GM21390 (cell line): ENCODE results near the gene IMP3.

Experiments used
- ATAC-seq: cut with Tn5 transposase; IDR thresholded peaks from one replicate; pipeline ENCODE4 v1.9.1; 2021; ENCODE audit not compliant: unreplicated experiment

Gene IMP3

GRCh38 chr15:75673426-75674235, 33.6 kb upstream of the IMP3 start:
- no peak for ATAC-seq

- ATAC-seq = no peak
These were observed 32.8 kb upstream of the IMP3 start for GRCh38 chr15:75672646-75673425.

GRCh38 chr15:75671730-75672602, 31.9 kb upstream of the IMP3 start:
- no peak for ATAC-seq

- ATAC-seq = no peak
These were observed 29.8 kb upstream of the IMP3 start for GRCh38 chr15:75669879-75670212.

- ATAC-seq = no peak
These were observed 29.3 kb upstream of the IMP3 start for GRCh38 chr15:75669191-75669878.

GRCh38 chr15:75666823-75667501, 26.9 kb upstream of the IMP3 start:
- ATAC-seq = no peak

GRCh38 chr15:75663931-75664421, 24.0 kb upstream of the IMP3 start:
- ATAC-seq = no peak

- no peak for ATAC-seq
These were observed 22.9 kb upstream of the IMP3 start for GRCh38 chr15:75662823-75663519.

- ATAC-seq = no peak
These were observed 21.7 kb upstream of the IMP3 start for GRCh38 chr15:75661756-75662140.

GRCh38 chr15:75661100-75661755, 21.2 kb upstream of the IMP3 start:
- no peak for ATAC-seq

GRCh38 chr15:75659928-75660645, 20.1 kb upstream of the IMP3 start:
- no peak for ATAC-seq

GRCh38 chr15:75659141-75659771, 19.2 kb upstream of the IMP3 start:
- ATAC-seq = no peak

GRCh38 chr15:75656813-75657212, 16.8 kb upstream of the IMP3 start:
- no peak for ATAC-seq

- no peak for ATAC-seq
These were observed 16.3 kb upstream of the IMP3 start for GRCh38 chr15:75656331-75656730.

- no peak for ATAC-seq
These were observed 15.9 kb upstream of the IMP3 start for GRCh38 chr15:75655931-75656330.

GRCh38 chr15:75654201-75654907, 14.3 kb upstream of the IMP3 start:
- no peak for ATAC-seq

- ATAC-seq = no peak
These were observed 13.4 kb upstream of the IMP3 start for GRCh38 chr15:75653347-75653913.
